ENCODE data around the gene GMDS.

Gene GMDS

DNA sequence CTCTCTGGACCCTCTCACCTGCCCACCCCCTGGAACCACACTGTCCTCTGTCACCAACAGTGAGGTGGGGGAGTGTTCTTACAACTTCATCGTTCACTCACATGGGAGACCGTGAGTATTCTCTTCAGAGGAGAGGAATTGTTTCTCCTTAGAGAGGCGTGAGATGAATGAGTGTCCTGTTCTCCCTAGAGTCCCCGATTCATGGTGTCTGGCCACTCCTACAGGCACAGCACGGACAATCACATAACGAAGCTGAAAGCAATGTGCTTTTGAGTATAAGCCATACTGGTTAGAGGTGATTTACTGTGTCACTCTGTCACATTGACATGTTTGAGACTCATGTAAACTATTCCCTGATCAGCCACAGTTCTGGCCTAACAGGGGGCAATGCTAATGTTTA lies 581.1 kb downstream of the GMDS start:
- H3K4me3 ChIP-seq: no peak overlapping the region
- TF ChIP-seq, protein P1, sequence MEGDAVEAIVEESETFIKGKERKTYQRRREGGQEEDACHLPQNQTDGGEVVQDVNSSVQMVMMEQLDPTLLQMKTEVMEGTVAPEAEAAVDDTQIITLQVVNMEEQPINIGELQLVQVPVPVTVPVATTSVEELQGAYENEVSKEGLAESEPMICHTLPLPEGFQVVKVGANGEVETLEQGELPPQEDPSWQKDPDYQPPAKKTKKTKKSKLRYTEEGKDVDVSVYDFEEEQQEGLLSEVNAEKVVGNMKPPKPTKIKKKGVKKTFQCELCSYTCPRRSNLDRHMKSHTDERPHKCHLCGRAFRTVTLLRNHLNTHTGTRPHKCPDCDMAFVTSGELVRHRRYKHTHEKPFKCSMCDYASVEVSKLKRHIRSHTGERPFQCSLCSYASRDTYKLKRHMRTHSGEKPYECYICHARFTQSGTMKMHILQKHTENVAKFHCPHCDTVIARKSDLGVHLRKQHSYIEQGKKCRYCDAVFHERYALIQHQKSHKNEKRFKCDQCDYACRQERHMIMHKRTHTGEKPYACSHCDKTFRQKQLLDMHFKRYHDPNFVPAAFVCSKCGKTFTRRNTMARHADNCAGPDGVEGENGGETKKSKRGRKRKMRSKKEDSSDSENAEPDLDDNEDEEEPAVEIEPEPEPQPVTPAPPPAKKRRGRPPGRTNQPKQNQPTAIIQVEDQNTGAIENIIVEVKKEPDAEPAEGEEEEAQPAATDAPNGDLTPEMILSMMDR (IDR thresholded peaks at IDR 0.05): no peak
- no peaks in the 10 kb centered on the region for H3K27me3 ChIP-seq
- no peaks in the 10 kb centered on the region for H3K9me3 ChIP-seq
- H3K36me3 ChIP-seq: no peaks in the 10 kb centered on the region
- intact Hi-C loops (cut with DNase I; ENCODE audit: low total_unique reads): no loop called here
- H3K4me1 ChIP-seq: peaks cover 0 to 17% (median 2%) of the 10 kb centered on the region in 4 donors
- DNase-seq: no peak
- H3K27ac ChIP-seq: no peak overlapping the region

- H3K9me3 ChIP-seq: no peaks in the 10 kb centered on the region
- H3K4me1 ChIP-seq: peaks cover 0 to 17% (median 2%) of the 10 kb centered on the region in 4 donors
- no peaks in the 10 kb centered on the region for H3K36me3 ChIP-seq
- intact Hi-C loops (cut with DNase I; ENCODE audit: low total_unique reads): no loop called here
- H3K4me3 ChIP-seq: no peak overlapping the region
- TF ChIP-seq, protein P1 (IDR thresholded peaks at IDR 0.05): no peak
- H3K27ac ChIP-seq: peak overlapping the region in 1 of 2 donors; percentile 45
- H3K27me3 ChIP-seq: no peaks in the 10 kb centered on the region
- no peak for DNase-seq
Measured at GRCh38 chr6:1663511-1663910, 581.9 kb downstream of the GMDS start.

GRCh38 chr6:1662534-1662933 lies 582.9 kb downstream of the GMDS start:
- Histone ChIP-seq H3K4me3 (no peak overlapping the region), H3K4me1 (peaks cover 0 to 17% (median 2%) of the 10 kb centered on the region in 4 donors), H3K27ac (peak overlapping the region in 1 of 2 donors; percentile 45), H3K9me3 (no peaks in the 10 kb centered on the region), H3K27me3 (no peaks in the 10 kb centered on the region), H3K36me3 (no peaks in the 10 kb centered on the region)
- intact Hi-C loops (cut with DNase I; ENCODE audit: low total_unique reads): no loop called here
- TF ChIP-seq, protein P1 (IDR thresholded peaks at IDR 0.05): no peak
- no peak for DNase-seq

GRCh38 chr6:1659816-1660215 lies 585.6 kb downstream of the GMDS start:
- TF ChIP-seq, protein P1 (IDR thresholded peaks at IDR 0.05): no peak
- no peak for DNase-seq
- no peaks in the 10 kb centered on the region for H3K36me3 ChIP-seq
- H3K27ac ChIP-seq: no peak overlapping the region
- no peaks in the 10 kb centered on the region for H3K9me3 ChIP-seq
- intact Hi-C loops (cut with DNase I; ENCODE audit: low total_unique reads): no loop called here
- H3K4me1 ChIP-seq: peaks cover 0 to 17% (median 2%) of the 10 kb centered on the region in 4 donors
- H3K27me3 ChIP-seq: no peaks in the 10 kb centered on the region
- H3K4me3 ChIP-seq: no peak overlapping the region

DNA sequence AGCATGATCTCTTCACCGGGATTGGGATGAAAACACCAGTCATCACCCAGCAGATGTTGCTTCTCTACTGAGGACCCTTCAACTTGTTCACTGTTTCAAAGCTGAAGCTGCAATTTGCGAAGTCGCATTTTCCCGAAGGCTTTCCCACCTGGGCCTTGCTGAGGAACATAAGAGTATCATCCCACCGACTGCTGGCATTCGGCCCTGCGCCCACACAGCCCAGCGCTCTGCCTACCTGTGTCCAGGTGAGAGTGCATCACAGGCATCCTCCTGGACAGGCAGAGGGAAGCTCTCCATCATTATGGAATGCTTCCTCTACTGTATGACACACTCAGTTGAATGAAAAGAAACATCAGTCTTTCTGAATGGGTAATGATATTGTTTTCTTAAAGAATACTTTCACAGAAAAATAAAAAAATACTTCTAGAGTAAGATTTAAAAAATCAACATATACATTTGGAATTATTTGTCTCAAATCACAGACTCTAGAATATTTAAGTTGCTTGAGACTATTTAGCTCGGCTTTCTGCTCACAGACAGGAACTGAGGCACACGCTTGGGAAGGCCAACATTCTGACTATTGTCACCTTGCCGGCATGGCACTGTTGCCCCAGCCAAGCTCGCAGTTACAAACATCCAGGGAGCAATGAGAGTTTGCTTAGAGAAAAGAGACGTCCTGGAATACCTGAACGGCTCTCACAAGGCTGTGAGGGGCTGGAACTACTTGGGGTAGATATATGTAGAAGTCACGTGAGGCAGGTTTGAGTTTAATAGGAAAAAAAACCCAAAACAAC lies 587.0 kb downstream of the GMDS start:
- Histone ChIP-seq H3K4me1 (peaks cover 0 to 14% (median 2%) of the 10 kb centered on the region in 4 donors), H3K4me3 (no peak overlapping the region), H3K27me3 (no peaks in the 10 kb centered on the region), H3K9me3 (no peaks in the 10 kb centered on the region), H3K36me3 (no peaks in the 10 kb centered on the region), H3K27ac (no peak overlapping the region)
- TF ChIP-seq, protein P1 (IDR thresholded peaks at IDR 0.05): no peak
- intact Hi-C loops (cut with DNase I; ENCODE audit: low total_unique reads): no loop called here
- DNase-seq: no peak

Measured in tibial artery (tissue), 4 donors.